Fibroblast of lung (primary cell): ENCODE results near the gene CACNA2D3.

Source experiments
- EZH2 ChIP-seq: IDR thresholded peaks from 2 replicates; pipeline ENCODE4 v1.5.1; 2012; ENCODE audit warnings: low read length, control low read depth, mild to moderate bottlenecking; ENCODE audit errors: missing control alignments
- TF ChIP-seq, protein P1 (sequence below), 2 donors: IDR thresholded peaks in 1 of 2; conservative IDR thresholded peaks in 1 of 2; 1 replicate in 1 of 2; 2 replicates in 1 of 2; pipeline ENCODE4 v1.5.1; 2011 to 2012; ENCODE audit warnings: low read length in 2 of 2, control low read depth in 1 of 2, inconsistent platforms in 1 of 2, low read depth in 1 of 2, mild to moderate bottlenecking in 1 of 2

- no peak for TF ChIP-seq EZH2
- TF ChIP-seq, protein P1, sequence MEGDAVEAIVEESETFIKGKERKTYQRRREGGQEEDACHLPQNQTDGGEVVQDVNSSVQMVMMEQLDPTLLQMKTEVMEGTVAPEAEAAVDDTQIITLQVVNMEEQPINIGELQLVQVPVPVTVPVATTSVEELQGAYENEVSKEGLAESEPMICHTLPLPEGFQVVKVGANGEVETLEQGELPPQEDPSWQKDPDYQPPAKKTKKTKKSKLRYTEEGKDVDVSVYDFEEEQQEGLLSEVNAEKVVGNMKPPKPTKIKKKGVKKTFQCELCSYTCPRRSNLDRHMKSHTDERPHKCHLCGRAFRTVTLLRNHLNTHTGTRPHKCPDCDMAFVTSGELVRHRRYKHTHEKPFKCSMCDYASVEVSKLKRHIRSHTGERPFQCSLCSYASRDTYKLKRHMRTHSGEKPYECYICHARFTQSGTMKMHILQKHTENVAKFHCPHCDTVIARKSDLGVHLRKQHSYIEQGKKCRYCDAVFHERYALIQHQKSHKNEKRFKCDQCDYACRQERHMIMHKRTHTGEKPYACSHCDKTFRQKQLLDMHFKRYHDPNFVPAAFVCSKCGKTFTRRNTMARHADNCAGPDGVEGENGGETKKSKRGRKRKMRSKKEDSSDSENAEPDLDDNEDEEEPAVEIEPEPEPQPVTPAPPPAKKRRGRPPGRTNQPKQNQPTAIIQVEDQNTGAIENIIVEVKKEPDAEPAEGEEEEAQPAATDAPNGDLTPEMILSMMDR (conservative IDR thresholded peaks at IDR 0.05 in 1 of 2, IDR thresholded peaks at IDR 0.05 in 1 of 2; ENCODE audit: low read depth in 1 of 2, low read length in 2 of 2) = no peak
These were observed 137.3 kb downstream of the CACNA2D3 start for GRCh38 chr3:54259636-54260035.
